Endometrial microvascular endothelial cells (primary cell): ENCODE measurements around the gene UTRN. TPM values are rescaled to one million over a fixed set of nuclear protein-coding genes. Genes with fewer than 3 reads are reported as not detected.

ENCODE experiments used
- in situ Hi-C: cut with HindIII; loops from 2 replicates; pipeline ENCODE4 v1.10.0; 2017; ENCODE audit warnings: low sequenced_read_pairs, low pct_unique_long_range_greater_than_20kb; ENCODE audit errors: inconsistent ontology term
- total RNA-seq: library from RNA; depleted of rRNA; stranded (reverse); fragments of >200 nt; gene quantifications from one replicate; pipeline ENCODE4 v1.2.3, GENCODE V29; 2015; ENCODE audit errors: inconsistent ontology term

UTRN gene
- total RNA-seq, 1 donor from 2014 or later, result 116 TPM

GRCh38 chr6:144304223-144304848 lies 19.2 kb downstream of the UTRN start:
- in situ Hi-C loops, result no loop called here

GRCh38 chr6:144305567-144305966 lies 20.4 kb downstream of the UTRN start:
- in situ Hi-C loops, result no loop called here

GRCh38 chr6:144305985-144306384 lies 20.9 kb downstream of the UTRN start:
- in situ Hi-C loops, result no loop called here

GRCh38 chr6:144307880-144308279 lies 22.7 kb downstream of the UTRN start:
- in situ Hi-C loops, result no loop called here

- in situ Hi-C loops, result no loop called here
These were observed 25.6 kb downstream of the UTRN start for GRCh38 chr6:144310765-144311164.

- in situ Hi-C loops, result no loop called here
These were observed 26.2 kb downstream of the UTRN start for GRCh38 chr6:144311361-144311760.

GRCh38 chr6:144314003-144314485 lies 28.9 kb downstream of the UTRN start:
- in situ Hi-C loops, result no loop called here

- in situ Hi-C loops, result no loop called here
These were observed 29.4 kb downstream of the UTRN start for GRCh38 chr6:144314562-144314961.

GRCh38 chr6:144315226-144315980 lies 30.3 kb downstream of the UTRN start:
- in situ Hi-C loops, result no loop called here

GRCh38 chr6:144315981-144316861 lies 31.1 kb downstream of the UTRN start:
- in situ Hi-C loops, result no loop called here

- in situ Hi-C loops, result no loop called here
These were observed 31.7 kb downstream of the UTRN start for GRCh38 chr6:144316862-144317195.

- in situ Hi-C loops, result no loop called here
These were observed 32.6 kb downstream of the UTRN start for GRCh38 chr6:144317736-144318135.

GRCh38 chr6:144319211-144319610 lies 34.1 kb downstream of the UTRN start:
- in situ Hi-C loops, result no loop called here

GRCh38 chr6:144320741-144321140 lies 35.6 kb downstream of the UTRN start:
- in situ Hi-C loops, result no loop called here

- in situ Hi-C loops, result no loop called here
These were observed 36.9 kb downstream of the UTRN start for GRCh38 chr6:144321839-144322591.

- in situ Hi-C loops, result no loop called here
These were observed 40.1 kb downstream of the UTRN start for GRCh38 chr6:144325232-144325631.

- in situ Hi-C loops, result no loop called here
These were observed 41.3 kb downstream of the UTRN start for GRCh38 chr6:144326393-144326792.

GRCh38 chr6:144327081-144327480 lies 41.9 kb downstream of the UTRN start:
- in situ Hi-C loops, result no loop called here
